Measurements from ENCODE around the gene GPATCH8. TPM values are rescaled to one million over a fixed set of nuclear protein-coding genes. Genes with fewer than 3 reads are reported as not detected.
"Not testable (repeated sequence)": the region's sequence is repeated elsewhere in the genome, so short reads cannot be mapped to it uniquely, and the experiment has no call there.

The GPATCH8 gene
- polyA plus RNA-seq, 1 experiment = 13.7 TPM

GRCh38 chr17:44376124-44376523 is 127.1 kb downstream of the GPATCH8 start:
- Histone ChIP-seq H3K4me3 (ENCODE audit: low read depth, low read length) (no peak overlapping the region), H3K27me3 (ENCODE audit: control insufficient read depth, insufficient read depth, low read length) (no peaks in the 10 kb centered on the region), H3K36me3 (ENCODE audit: control insufficient read depth, insufficient read depth, low read length) (no peaks in the 10 kb centered on the region)
- no peak for DNase-seq (ENCODE audit: low read depth)
- ChIA-PET CTCF (interaction anchor here (0.8 to 3.5 kb wide), 9 partner anchors 10 to 218 kb away, joined by 3 to 19 read pairs (median 5); partner anchors contain the start of gene FAM171A2), POLR2A (no interaction called here)
- peak; percentile 50 for TF ChIP-seq CTCF (IDR thresholded peaks at IDR 0.05; ENCODE audit: insufficient read depth, low read depth, low read length)

- Histone ChIP-seq H3K36me3 (ENCODE audit: control insufficient read depth, insufficient read depth, low read length) (no peaks in the 10 kb centered on the region), H3K4me3 (ENCODE audit: low read depth, low read length) (no peak overlapping the region), H3K27me3 (ENCODE audit: control insufficient read depth, insufficient read depth, low read length) (no peaks in the 10 kb centered on the region)
- ChIA-PET POLR2A (no interaction called here), CTCF (interaction anchor here (0.7 to 3.5 kb wide), 9 partner anchors 10 to 199 kb away, joined by 3 to 19 read pairs (median 5); partner anchors contain the start of gene FAM171A2)
- no peak for DNase-seq (ENCODE audit: low read depth)
- TF ChIP-seq CTCF (IDR thresholded peaks at IDR 0.05; ENCODE audit: insufficient read depth, low read depth, low read length) = no peak
Observed at GRCh38 chr17:44375196-44376017, 127.8 kb downstream of the GPATCH8 start.

GRCh38 chr17:44374306-44375195 is 128.7 kb downstream of the GPATCH8 start:
- DNase-seq (ENCODE audit: low read depth) = no peak
- CTCF ChIA-PET = interaction anchor here (0.7 to 3.5 kb wide), 4 partner anchors 10 to 198 kb away, joined by 3 to 19 read pairs (median 6); partner anchors contain the start of gene FAM171A2
- TF ChIP-seq CTCF (IDR thresholded peaks at IDR 0.05; ENCODE audit: insufficient read depth, low read depth, low read length) = no peak
- Histone ChIP-seq H3K27me3 (ENCODE audit: control insufficient read depth, insufficient read depth, low read length) (no peaks in the 10 kb centered on the region), H3K4me3 (ENCODE audit: low read depth, low read length) (no peak overlapping the region), H3K36me3 (ENCODE audit: control insufficient read depth, insufficient read depth, low read length) (no peaks in the 10 kb centered on the region)
- POLR2A ChIA-PET = no interaction called here

- H3K36me3 ChIP-seq (ENCODE audit: control insufficient read depth, insufficient read depth, low read length) = no peaks in the 10 kb centered on the region
- POLR2A ChIA-PET = no interaction called here
- CTCF ChIA-PET = interaction anchor here (1.0 to 2.4 kb wide), 2 partner anchors 9 to 18 kb away, joined by 3 to 9 read pairs; partner anchors contain the start of genes FAM171A2 and ITGA2B
- no peak overlapping the region for H3K4me3 ChIP-seq (ENCODE audit: low read depth, low read length)
- no peaks in the 10 kb centered on the region for H3K27me3 ChIP-seq (ENCODE audit: control insufficient read depth, insufficient read depth, low read length)
- DNase-seq (ENCODE audit: low read depth) = no peak
- TF ChIP-seq CTCF (IDR thresholded peaks at IDR 0.05; ENCODE audit: insufficient read depth, low read depth, low read length) = no peak
Observed at GRCh38 chr17:44372036-44372435, 131.2 kb downstream of the GPATCH8 start.

GRCh38 chr17:44369414-44370023 is 133.7 kb downstream of the GPATCH8 start:
- ChIA-PET POLR2A (interaction anchor here (0.6 kb wide), 1 partner anchor 32 kb away, joined by 20 read pairs; no protein-coding TSS in a partner anchor), CTCF (interaction anchor here (1.7 to 2.8 kb wide), 3 partner anchors 10 to 153 kb away, joined by 4 to 9 read pairs (median 4); no protein-coding TSS in a partner anchor)
- H3K27me3 ChIP-seq (ENCODE audit: control insufficient read depth, insufficient read depth, low read length); H3K36me3 ChIP-seq (ENCODE audit: control insufficient read depth, insufficient read depth, low read length); H3K4me3 ChIP-seq (ENCODE audit: low read depth, low read length); DNase-seq (ENCODE audit: low read depth): not testable (repeated sequence)

- H3K4me3 ChIP-seq (ENCODE audit: low read depth, low read length); H3K36me3 ChIP-seq (ENCODE audit: control insufficient read depth, insufficient read depth, low read length); POLR2A ChIA-PET; DNase-seq (ENCODE audit: low read depth); H3K27me3 ChIP-seq (ENCODE audit: control insufficient read depth, insufficient read depth, low read length): not testable (repeated sequence)
- CTCF ChIA-PET = interaction anchor here (1.0 to 2.8 kb wide), 4 partner anchors 12 to 159 kb away, joined by 3 to 9 read pairs (median 4); no protein-coding TSS in a partner anchor
Observed at GRCh38 chr17:44368391-44369243, 134.6 kb downstream of the GPATCH8 start.

Data from BJ (cell line).